DMS114 treated with DMSO at 0.1 percent for 48 hours (cell line): ENCODE measurements around the gene JPT2.

Experiments
- DNase-seq: peaks from one replicate; lab custom pipeline; 2025; ENCODE audit not compliant: unreplicated experiment; lab: John Stamatoyannopoulos, UW

The JPT2 gene

GRCh38 chr16:1677942-1678499, at the start of gene JPT2:
TSS of gene JPT2 (plus strand) at chr16:1678279. CDS start at chr16:1678313, 34 bp downstream.
- DNase-seq = peak; percentile 87

GRCh38 chr16:1630450-1631213, 47.4 kb upstream of the JPT2 start:
- no peak for DNase-seq

- DNase-seq = no peak
These were observed 46.8 kb upstream of the JPT2 start for GRCh38 chr16:1631230-1631629.

- no peak for DNase-seq
These were observed 46.0 kb upstream of the JPT2 start for GRCh38 chr16:1631931-1632637.

GRCh38 chr16:1632638-1632970, 45.5 kb upstream of the JPT2 start:
- no peak for DNase-seq

GRCh38 chr16:1633310-1633709, 44.8 kb upstream of the JPT2 start:
- DNase-seq = no peak

GRCh38 chr16:1634541-1634940, 43.5 kb upstream of the JPT2 start:
- DNase-seq = no peak

- DNase-seq = no peak
These were observed 43.0 kb upstream of the JPT2 start for GRCh38 chr16:1635070-1635469.

GRCh38 chr16:1637526-1637925, 40.6 kb upstream of the JPT2 start:
- no peak for DNase-seq

- no peak for DNase-seq
These were observed 39.3 kb upstream of the JPT2 start for GRCh38 chr16:1638757-1639156.

GRCh38 chr16:1639282-1639681, 38.8 kb upstream of the JPT2 start:
- no peak for DNase-seq

- no peak for DNase-seq
These were observed 38.2 kb upstream of the JPT2 start for GRCh38 chr16:1639860-1640259.

- no peak for DNase-seq
These were observed 37.7 kb upstream of the JPT2 start for GRCh38 chr16:1640261-1640941.

- DNase-seq = no peak
These were observed 36.8 kb upstream of the JPT2 start for GRCh38 chr16:1641261-1641660.

- no peak for DNase-seq
These were observed 35.9 kb upstream of the JPT2 start for GRCh38 chr16:1642148-1642547.

- DNase-seq = no peak
These were observed 35.3 kb upstream of the JPT2 start for GRCh38 chr16:1642753-1643152.

GRCh38 chr16:1643521-1643920, 34.6 kb upstream of the JPT2 start:
- DNase-seq = no peak

- no peak for DNase-seq
These were observed 32.1 kb upstream of the JPT2 start for GRCh38 chr16:1645914-1646525.

GRCh38 chr16:1647856-1648255, 30.2 kb upstream of the JPT2 start:
- DNase-seq = no peak

- DNase-seq = no peak
These were observed 27.9 kb upstream of the JPT2 start for GRCh38 chr16:1650131-1650530.
